WERI-Rb-1 (cell line): ENCODE measurements around the gene TMEM134.
"Not testable (repeated sequence)": the region's sequence is repeated elsewhere in the genome, so short reads cannot be mapped to it uniquely, and the experiment has no call there.

ENCODE experiments used
- DNase-seq: peaks from one replicate; pipeline ENCODE4 v3.0.0-alpha.2; 2020
- H3K27ac ChIP-seq: fragments of 250-450 bp; sonication (Bioruptor Pico); 2 replicates; pipeline ENCODE4 v1.5.1; 2020; ENCODE audit warnings: mild to moderate bottlenecking, moderate library complexity
- H3K27me3 ChIP-seq: fragments of 250-450 bp; sonication (Bioruptor Pico); 2 replicates; pipeline ENCODE4 v1.5.1; 2021; ENCODE audit warnings: mild to moderate bottlenecking, low read depth, moderate library complexity; ENCODE audit not compliant: insufficient read depth, severe bottlenecking
- H3K36me3 ChIP-seq: fragments of 250-450 bp; sonication (Bioruptor Pico); 2 replicates; pipeline ENCODE4 v1.5.1; 2020; ENCODE audit warnings: mild to moderate bottlenecking, moderate library complexity
- H3K4me3 ChIP-seq: 2 replicates; pipeline ENCODE4 v1.5.1; 2011; ENCODE audit warnings: low read depth, mild to moderate bottlenecking, control low read depth, low read length
- H3K9me3 ChIP-seq: fragments of 250-450 bp; sonication (Bioruptor Pico); 2 replicates; pipeline ENCODE4 v1.5.1; 2021; ENCODE audit warnings: mild to moderate bottlenecking, moderate library complexity; ENCODE audit not compliant: severe bottlenecking
- TF ChIP-seq, protein P1 (sequence below): IDR thresholded peaks from 2 replicates; pipeline ENCODE4 v1.5.1; 2011; ENCODE audit warnings: low read depth, mild to moderate bottlenecking, control low read depth, inconsistent platforms, low read length

The TMEM134 gene

DNA sequence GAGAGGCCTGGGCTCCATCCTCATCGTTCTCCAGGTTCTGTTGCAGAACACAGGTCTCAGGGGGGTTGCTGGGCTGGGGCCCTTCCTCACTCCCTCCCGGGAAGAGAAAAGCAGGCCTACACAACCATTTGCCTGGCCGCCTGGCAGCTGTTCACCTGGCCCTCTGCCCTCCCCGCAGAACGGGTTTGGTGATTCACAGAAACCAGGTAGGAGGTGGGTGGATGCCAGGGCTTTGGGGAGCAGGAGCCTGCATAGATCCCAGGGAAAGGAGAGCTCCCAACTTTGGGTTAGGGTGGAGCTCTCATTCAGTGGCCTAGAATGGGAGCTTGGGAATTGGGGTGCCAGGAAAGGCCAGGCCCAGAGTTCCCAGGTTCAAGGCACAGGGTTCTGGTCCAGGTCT is 995 bp downstream of the TMEM134 start:
- no peaks in the 10 kb centered on the region for H3K9me3 ChIP-seq
- peak overlapping the region; percentile 73 for H3K4me3 ChIP-seq
- H3K27me3 ChIP-seq: no peaks in the 10 kb centered on the region
- no peak overlapping the region for H3K27ac ChIP-seq
- TF ChIP-seq, protein P1, sequence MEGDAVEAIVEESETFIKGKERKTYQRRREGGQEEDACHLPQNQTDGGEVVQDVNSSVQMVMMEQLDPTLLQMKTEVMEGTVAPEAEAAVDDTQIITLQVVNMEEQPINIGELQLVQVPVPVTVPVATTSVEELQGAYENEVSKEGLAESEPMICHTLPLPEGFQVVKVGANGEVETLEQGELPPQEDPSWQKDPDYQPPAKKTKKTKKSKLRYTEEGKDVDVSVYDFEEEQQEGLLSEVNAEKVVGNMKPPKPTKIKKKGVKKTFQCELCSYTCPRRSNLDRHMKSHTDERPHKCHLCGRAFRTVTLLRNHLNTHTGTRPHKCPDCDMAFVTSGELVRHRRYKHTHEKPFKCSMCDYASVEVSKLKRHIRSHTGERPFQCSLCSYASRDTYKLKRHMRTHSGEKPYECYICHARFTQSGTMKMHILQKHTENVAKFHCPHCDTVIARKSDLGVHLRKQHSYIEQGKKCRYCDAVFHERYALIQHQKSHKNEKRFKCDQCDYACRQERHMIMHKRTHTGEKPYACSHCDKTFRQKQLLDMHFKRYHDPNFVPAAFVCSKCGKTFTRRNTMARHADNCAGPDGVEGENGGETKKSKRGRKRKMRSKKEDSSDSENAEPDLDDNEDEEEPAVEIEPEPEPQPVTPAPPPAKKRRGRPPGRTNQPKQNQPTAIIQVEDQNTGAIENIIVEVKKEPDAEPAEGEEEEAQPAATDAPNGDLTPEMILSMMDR: no peak
- no peak for DNase-seq
- H3K36me3 ChIP-seq: no peaks in the 10 kb centered on the region

DNA sequence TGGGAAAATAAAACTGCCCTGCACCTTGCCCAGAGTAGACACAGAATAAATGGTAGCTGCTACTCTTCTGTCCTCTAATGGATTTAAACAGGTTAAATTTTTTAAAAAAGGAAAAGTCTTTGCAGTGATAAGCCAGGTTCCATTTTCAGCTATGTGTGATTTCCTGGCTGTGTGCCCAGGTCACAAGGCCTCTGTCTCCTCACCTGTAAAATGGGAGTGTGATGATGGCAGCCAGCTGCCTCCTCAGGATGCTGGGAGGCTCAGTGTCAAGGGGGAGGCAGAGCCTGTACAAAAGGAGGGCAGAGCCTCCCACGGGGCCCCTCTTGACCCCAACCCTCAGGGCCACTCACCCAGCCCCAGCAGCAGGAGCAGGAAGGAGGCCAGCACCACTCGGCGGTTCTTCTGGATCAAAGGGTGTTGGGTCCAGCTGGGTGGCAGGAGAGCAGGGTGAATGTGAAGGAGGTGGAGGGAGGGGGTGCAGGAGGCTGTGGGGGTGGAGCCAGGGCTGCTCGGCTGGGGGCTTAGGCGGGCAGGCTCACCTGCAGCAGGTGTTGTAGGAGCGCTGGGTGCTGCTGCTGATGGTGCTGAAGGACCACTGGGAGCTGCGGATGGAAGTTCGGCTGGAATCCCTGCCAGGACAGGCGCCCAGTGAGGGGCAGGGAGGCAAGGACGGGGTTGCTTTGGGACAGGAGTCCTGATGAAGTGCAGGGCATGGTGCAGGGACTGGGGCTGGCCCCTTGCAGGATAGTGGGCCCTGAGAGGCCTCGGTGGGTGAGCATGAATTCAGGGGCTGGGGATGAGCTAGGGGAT is 1.9 kb downstream of the TMEM134 start:
- Histone ChIP-seq H3K4me3 (no peak overlapping the region), H3K27ac (no peak overlapping the region), H3K36me3 (no peaks in the 10 kb centered on the region), H3K9me3 (no peaks in the 10 kb centered on the region), H3K27me3 (no peaks in the 10 kb centered on the region)
- TF ChIP-seq, protein P1: no peak
- DNase-seq: no peak

DNA sequence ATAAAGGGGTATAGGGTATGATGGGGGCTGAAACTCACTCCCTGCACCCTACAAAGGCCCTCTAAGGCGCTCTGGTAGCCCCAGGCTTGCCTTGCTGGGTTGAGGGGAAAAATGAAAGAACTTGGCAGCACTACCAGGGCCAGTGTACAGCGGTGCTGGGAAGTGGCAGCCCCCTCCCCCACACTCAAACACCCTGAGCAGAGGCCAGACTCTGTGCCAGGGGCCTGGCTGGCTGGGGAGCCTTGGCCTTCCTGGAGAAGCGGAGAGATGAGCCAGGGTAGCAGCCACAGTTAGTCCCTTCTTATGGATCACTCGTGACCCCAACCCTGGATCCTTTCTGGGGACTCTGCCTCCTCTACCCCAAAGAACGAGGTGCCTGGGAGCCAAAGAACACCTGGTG is 2.7 kb downstream of the TMEM134 start:
- Histone ChIP-seq H3K4me3 (no peak overlapping the region), H3K9me3 (no peaks in the 10 kb centered on the region), H3K27ac (no peak overlapping the region), H3K27me3 (no peaks in the 10 kb centered on the region), H3K36me3 (no peaks in the 10 kb centered on the region)
- TF ChIP-seq, protein P1: no peak
- no peak for DNase-seq

DNA sequence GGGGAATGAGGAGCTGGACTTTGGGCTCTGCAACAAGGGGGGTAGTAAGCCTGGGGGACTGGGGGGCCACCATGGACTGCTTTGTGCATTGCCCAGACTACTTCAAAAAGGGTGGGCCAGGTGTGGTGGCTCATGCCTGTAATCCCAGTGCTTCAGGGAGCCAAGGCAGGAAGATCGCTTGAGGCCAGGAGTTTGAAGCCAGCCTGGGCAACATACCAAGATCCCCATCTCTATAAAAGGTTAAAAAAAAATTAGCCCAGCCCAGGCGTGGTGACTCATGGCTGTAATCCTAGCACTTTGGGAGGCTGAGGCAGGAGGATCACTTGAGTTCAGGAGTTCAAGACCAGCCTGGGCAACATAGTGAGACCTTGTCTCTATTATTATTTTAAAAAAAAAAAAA is 3.5 kb downstream of the TMEM134 start:
- not testable (repeated sequence) for H3K4me3 ChIP-seq, H3K9me3 ChIP-seq, H3K27me3 ChIP-seq, H3K36me3 ChIP-seq, DNase-seq, H3K27ac ChIP-seq

DNA sequence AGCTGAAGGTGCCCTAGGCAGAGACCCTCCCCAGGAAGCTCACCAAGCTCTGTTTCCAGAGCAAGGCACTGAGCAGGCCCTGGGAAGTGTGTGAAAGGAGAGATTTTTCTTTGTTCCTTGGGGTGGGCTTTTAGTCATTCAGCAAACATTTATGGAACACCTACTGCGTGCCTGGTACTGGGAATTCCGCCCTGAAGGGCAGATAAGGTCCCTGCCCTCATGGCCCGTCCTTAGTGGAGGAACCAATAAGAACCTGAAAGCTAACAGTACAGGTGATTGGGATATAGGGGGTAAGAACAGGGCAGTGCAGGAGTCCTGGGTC is 3.9 kb downstream of the TMEM134 start:
- no peak for DNase-seq
- H3K27ac ChIP-seq: no peak overlapping the region
- TF ChIP-seq, protein P1: no peak

DNA sequence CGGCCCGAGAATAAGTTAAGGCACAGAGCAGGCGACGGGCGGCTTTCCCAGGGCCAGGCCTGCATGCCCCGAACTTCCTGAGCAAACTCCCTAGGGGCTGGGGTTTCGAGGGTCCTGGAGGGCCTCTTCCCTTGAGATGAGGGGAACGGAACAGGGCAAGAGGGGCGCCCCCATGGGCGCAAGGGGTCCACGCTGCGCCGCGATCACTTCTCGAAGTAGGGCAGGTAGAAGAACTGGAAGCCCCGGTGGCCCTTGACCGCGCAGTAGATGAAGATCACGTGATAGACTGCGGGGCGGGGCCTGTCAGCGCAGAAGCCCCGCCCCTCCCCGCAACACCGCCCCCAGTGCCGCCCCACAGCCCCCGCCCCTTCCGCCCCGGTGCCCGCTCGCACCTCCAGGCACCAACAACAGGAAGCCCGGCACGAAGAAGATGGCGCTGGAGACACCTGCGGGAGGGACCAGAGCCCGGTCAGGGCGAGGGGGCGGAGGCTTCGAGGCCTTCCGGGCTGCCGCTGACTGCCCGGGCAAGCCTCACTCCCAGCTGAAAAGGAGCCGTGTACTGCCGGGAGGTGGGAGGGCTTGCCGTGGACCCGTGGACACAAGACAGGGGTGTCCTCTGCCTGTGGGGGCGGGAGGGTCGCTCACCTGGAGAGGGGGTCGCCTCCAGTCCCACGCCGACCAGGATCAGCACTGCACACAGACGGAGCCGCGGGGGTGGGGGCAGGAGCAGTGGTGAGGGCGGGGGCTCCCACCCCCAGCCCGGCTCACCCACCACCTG is 4.5 kb downstream of the TMEM134 start:
- H3K27me3 ChIP-seq: no peaks in the 10 kb centered on the region
- H3K27ac ChIP-seq: no peak overlapping the region
- H3K9me3 ChIP-seq: no peaks in the 10 kb centered on the region
- no peaks in the 10 kb centered on the region for H3K36me3 ChIP-seq
- TF ChIP-seq, protein P1: no peak
- H3K4me3 ChIP-seq: no peak overlapping the region
- DNase-seq: no peak

More for the DNA sequence above, 3.9 kb downstream of the TMEM134 start:
- Histone ChIP-seq H3K9me3 (no peaks in the 10 kb centered on the region), H3K4me3 (no peak overlapping the region), H3K27me3 (no peaks in the 10 kb centered on the region), H3K36me3 (no peaks in the 10 kb centered on the region)
